ENCODE data around the gene TOP3B. TPM values are rescaled to one million over a fixed set of nuclear protein-coding genes. Genes with fewer than 3 reads are reported as not detected.

The TOP3B gene
- total RNA-seq, 1 experiment from 2014 or later, result 23.9 TPM

DNA sequence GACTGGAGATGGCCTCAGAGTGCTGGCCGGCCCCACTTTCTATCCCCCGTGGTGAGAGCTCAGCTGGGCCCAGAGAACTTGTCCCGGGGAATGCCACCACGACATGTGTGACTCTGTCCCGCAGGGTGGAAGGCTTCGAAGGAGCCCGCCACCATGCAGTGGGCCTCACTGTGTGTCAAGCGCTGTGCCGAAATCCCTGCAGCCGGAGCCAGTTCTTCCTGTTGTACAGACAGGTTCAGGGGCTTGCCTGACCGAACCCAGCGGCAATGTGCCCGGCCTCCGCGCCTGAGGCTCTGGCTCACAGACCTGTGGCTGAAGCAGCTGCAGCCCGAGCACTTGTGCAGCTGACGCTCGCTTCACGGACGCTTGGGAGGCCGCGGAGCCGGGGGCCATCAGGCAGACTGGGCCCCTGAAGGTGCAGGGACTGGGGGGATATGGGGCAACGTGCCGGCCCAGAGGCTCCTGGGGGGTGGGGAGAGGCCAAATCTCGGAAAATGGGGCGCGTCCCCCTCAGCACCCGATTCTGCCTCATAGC, 30.6 kb downstream of the TOP3B start:
- intact Hi-C loops (cut with micrococcal nuclease; ENCODE audit: unreplicated experiment), result loop anchor here (2.0 kb wide), 2 partner anchors 13 to 239 kb away; no protein-coding TSS in a partner anchor
- peaks cover 11% of the 10 kb centered on the region; the same call in 1 of the 2 replicates for H3F3A ChIP-seq (ENCODE audit: insufficient read depth, low read depth)
- no TSS peak for BruUV-seq (replicated peaks)
- TF ChIP-seq CTCF (conservative IDR thresholded peaks at IDR 0.05), result no peak
- no peak for TF ChIP-seq EZH2 (IDR thresholded peaks at IDR 0.05; ENCODE audit: low read depth)
- no peak overlapping the region for H3K27ac ChIP-seq
- H3K4me1 ChIP-seq (replicated peaks; ENCODE audit: insufficient read depth), result peaks cover 12% of the 10 kb centered on the region
- DNase-seq, result peak; percentile 53 to 54
- H3K4me2 ChIP-seq, result peak overlapping the region; percentile 82
- 0 out of 2 replicates have a peak, but pooled peaks cover 11% of the 10 kb centered on the region for H3K79me2 ChIP-seq (ENCODE audit: low read depth)
- no peaks in the 10 kb centered on the region for H3K27me3 ChIP-seq (ENCODE audit: insufficient read depth, low read depth)
- CTCF ChIA-PET, result interaction anchor here (0.6 to 0.7 kb wide), 4 partner anchors 14 to 266 kb away, joined by 3 to 6 read pairs (median 4); no protein-coding TSS in a partner anchor
- H2AFZ ChIP-seq, result peak overlapping the region; percentile 76; the same call in 1 of the 2 replicates
- no peaks in the 10 kb centered on the region for H4K20me1 ChIP-seq (ENCODE audit: insufficient read depth)
- H3K36me3 ChIP-seq (ENCODE audit: low read depth), result no peaks in the 10 kb centered on the region
- H3K9me3 ChIP-seq (ENCODE audit: insufficient read depth, low read depth), result no peaks in the 10 kb centered on the region
- H3K9me2 ChIP-seq (ENCODE audit: insufficient read depth), result no peaks in the 10 kb centered on the region
- POLR2A ChIA-PET (ENCODE audit: unreplicated experiment), result no interaction called here
- H3K4me3 ChIP-seq, result peak overlapping the region; percentile 60

DNA sequence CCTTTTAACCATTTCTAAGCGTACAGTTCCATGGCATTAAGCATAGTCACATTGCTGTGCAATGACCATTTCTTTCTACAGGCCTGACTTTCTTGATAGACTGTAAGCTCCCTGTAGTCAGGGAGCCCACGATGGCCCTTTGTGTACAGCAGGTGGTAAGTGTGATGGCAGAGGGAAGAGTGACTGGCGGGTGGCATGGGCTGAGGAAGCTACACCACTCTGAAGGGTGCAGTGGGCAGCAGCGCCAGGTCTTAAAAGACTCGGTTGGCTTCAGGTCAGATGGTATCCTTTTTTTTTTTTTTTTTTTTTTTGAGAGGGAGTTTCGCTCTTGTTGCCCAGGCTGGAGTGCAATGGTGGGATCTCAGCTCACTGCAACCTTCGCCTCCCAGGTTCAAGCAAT, 31.5 kb downstream of the TOP3B start:
- TF ChIP-seq CTCF (conservative IDR thresholded peaks at IDR 0.05) (no peak), EZH2 (IDR thresholded peaks at IDR 0.05; ENCODE audit: low read depth) (no peak)
- DNase-seq, result no peak
- ChIA-PET POLR2A (ENCODE audit: unreplicated experiment) (no interaction called here), CTCF (interaction anchor here (0.7 kb wide), 1 partner anchor 9 kb away, joined by 3 read pairs; no protein-coding TSS in a partner anchor)
- Histone ChIP-seq H3K27me3 (ENCODE audit: insufficient read depth, low read depth) (no peaks in the 10 kb centered on the region), H3K4me3 (no peak overlapping the region), H3K4me2 (no peak overlapping the region), H4K20me1 (ENCODE audit: insufficient read depth) (no peaks in the 10 kb centered on the region), H3K27ac (no peak overlapping the region), H3K4me1 (replicated peaks; ENCODE audit: insufficient read depth) (peaks cover 12% of the 10 kb centered on the region), H2AFZ (no peak overlapping the region), H3K36me3 (ENCODE audit: low read depth) (no peaks in the 10 kb centered on the region), H3K79me2 (ENCODE audit: low read depth) (0 out of 2 replicates have a peak, but pooled peaks cover 11% of the 10 kb centered on the region), H3K9me3 (ENCODE audit: insufficient read depth, low read depth) (no peaks in the 10 kb centered on the region), H3K9me2 (ENCODE audit: insufficient read depth) (no peaks in the 10 kb centered on the region), H3F3A (ENCODE audit: insufficient read depth, low read depth) (peaks cover 11% of the 10 kb centered on the region; the same call in 1 of the 2 replicates)
- BruUV-seq (replicated peaks), result no TSS peak
- intact Hi-C loops (cut with micrococcal nuclease; ENCODE audit: unreplicated experiment), result no loop called here

DNA sequence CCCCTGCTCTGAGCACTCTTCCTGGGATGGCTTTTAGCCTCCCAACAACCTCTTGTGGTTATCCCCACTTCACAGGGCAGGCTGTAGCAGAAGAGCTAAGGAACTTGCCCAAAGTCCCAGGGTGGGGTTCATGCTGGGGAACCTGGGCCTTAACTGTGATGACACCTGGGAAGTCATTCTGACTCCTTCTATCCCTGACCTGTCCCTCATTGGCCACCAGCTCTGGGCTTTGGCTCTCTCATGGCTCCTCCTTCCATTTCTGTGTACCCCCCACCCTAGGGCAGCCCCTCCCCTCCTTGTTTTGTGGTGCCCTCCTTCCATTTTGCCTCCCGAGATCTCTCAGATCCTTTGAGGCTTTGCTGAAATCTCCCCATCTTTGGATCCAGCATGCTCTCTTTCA, 32.6 kb downstream of the TOP3B start:
- TF ChIP-seq CTCF (conservative IDR thresholded peaks at IDR 0.05) (no peak), EZH2 (IDR thresholded peaks at IDR 0.05; ENCODE audit: low read depth) (no peak)
- no TSS peak for BruUV-seq (replicated peaks)
- H3K9me2 ChIP-seq (ENCODE audit: insufficient read depth), result no peaks in the 10 kb centered on the region
- intact Hi-C loops (cut with micrococcal nuclease; ENCODE audit: unreplicated experiment), result no loop called here
- H3K27me3 ChIP-seq (ENCODE audit: insufficient read depth, low read depth), result no peaks in the 10 kb centered on the region
- no peak overlapping the region for H3K4me3 ChIP-seq
- H3K9me3 ChIP-seq (ENCODE audit: insufficient read depth, low read depth), result no peaks in the 10 kb centered on the region
- peaks cover 11% of the 10 kb centered on the region; the same call in 1 of the 2 replicates for H3F3A ChIP-seq (ENCODE audit: insufficient read depth, low read depth)
- H3K4me1 ChIP-seq (replicated peaks; ENCODE audit: insufficient read depth), result peaks cover 12% of the 10 kb centered on the region
- H3K79me2 ChIP-seq (ENCODE audit: low read depth), result 0 out of 2 replicates have a peak, but pooled peaks cover 11% of the 10 kb centered on the region
- H3K4me2 ChIP-seq, result no peak overlapping the region
- no peak for DNase-seq
- no peak overlapping the region for H2AFZ ChIP-seq
- CTCF ChIA-PET, result no interaction called here
- POLR2A ChIA-PET (ENCODE audit: unreplicated experiment), result no interaction called here
- H3K36me3 ChIP-seq (ENCODE audit: low read depth), result no peaks in the 10 kb centered on the region
- H4K20me1 ChIP-seq (ENCODE audit: insufficient read depth), result no peaks in the 10 kb centered on the region
- H3K27ac ChIP-seq, result no peak overlapping the region

Measured in PC-9 (cell line).